K562 (cell line): ENCODE measurements around the gene NFYC. TPM values are rescaled to one million over a fixed set of nuclear protein-coding genes. Genes with fewer than 3 reads are reported as not detected.

Experiments
- ATAC-seq: fragments of 200-7000 bp; cut with Tn5 transposase; 3 replicates; pipeline ENCODE4 v1.9.1; 2020; ENCODE audit warnings: moderate library complexity
- BruUV-seq: library from RNA; stranded (reverse); fragments of 400-500 nt; replicated peaks from 2 replicates; lab custom pipeline; 2021; lab: Mats Ljungman, UMichigan
- CTCF ChIA-PET: fragments of 300-600 bp; formaldehyde crosslinking; extraction: SDS; loops from one replicate; lab custom pipeline; 2021; ENCODE audit warnings: low intra/inter-chr PET ratio; lab: Yijun Ruan, JAX
- POLR2A ChIA-PET: fragments of 300-600, 350-650 bp; sonication (Branson Sonifier 250); formaldehyde crosslinking; extraction: SDS; loops from one replicate; lab custom pipeline; 2021; ENCODE audit warnings: antibody characterized with exemption, inconsistent platforms; lab: Yijun Ruan, JAX
- DNase-seq, 4 experiments: peaks; one replicate each; pipeline versions ENCODE4 v3.0.0 to v3.0.0-alpha.2; 2011 to 2018; ENCODE audit warnings: low spot score in 3 of 4, mixed read lengths in 3 of 4; ENCODE audit errors: extremely low read depth in 1 of 4
- FAIRE-seq: peaks from 2 replicates; lab custom pipeline; 2011; peaks lifted over from hg19 to GRCh38; lab: Jason Lieb, UNC
- H2AFZ ChIP-seq: 2 replicates; pipeline ENCODE4 v1.6.0; 2011; ENCODE audit warnings: low read depth, low read length, control low read depth, inconsistent platforms
- H3K27ac ChIP-seq: fragments of 200-600 bp; 3 replicates; pipeline ENCODE4 v1.8.0; 2011; ENCODE audit warnings: low read depth, mild to moderate bottlenecking, control low read depth, inconsistent platforms, low read length, moderate library complexity, mixed read lengths; ENCODE audit errors: extremely low read depth
- H3K27me3 ChIP-seq, 2 experiments: fragments of 300-600 bp in 1 of 2; 2 replicates in 1 of 2; 3 replicates in 1 of 2; pipeline versions ENCODE4 v1.6.0 to v1.8.0; 2011; ENCODE audit warnings: inconsistent platforms in 2 of 2, low read length in 2 of 2, mild to moderate bottlenecking in 1 of 2, mixed read lengths in 1 of 2, moderate library complexity in 1 of 2; ENCODE audit not compliant: control insufficient read depth in 2 of 2, insufficient read depth in 2 of 2
- H3K36me3 ChIP-seq: fragments of 300-600 bp; 3 replicates; pipeline ENCODE4 v1.8.0; 2011; ENCODE audit warnings: mild to moderate bottlenecking, low read length, inconsistent platforms; ENCODE audit not compliant: control insufficient read depth, insufficient read depth
- H3K4me1 ChIP-seq, 2 experiments: fragments of 200-600 bp in 1 of 2; replicated peaks in 1 of 2; 2 replicates in 1 of 2; 3 replicates in 1 of 2; pipeline versions ENCODE4 v1.5.1 to v1.8.0; 2011; ENCODE audit warnings: inconsistent platforms in 2 of 2, low read length in 2 of 2, mild to moderate bottlenecking in 1 of 2, mixed read lengths in 1 of 2, moderate library complexity in 1 of 2; ENCODE audit not compliant: control insufficient read depth in 2 of 2, insufficient read depth in 2 of 2
- H3K4me2 ChIP-seq: 2 replicates; pipeline ENCODE4 v1.6.1; 2011; ENCODE audit warnings: low read length, control low read depth, inconsistent platforms, mixed read lengths; ENCODE audit not compliant: insufficient read depth
- H3K4me3 ChIP-seq: fragments of 200-600 bp; sonication (generic), shearing (Covaris generic); 2 replicates; pipeline ENCODE4 v1.5.1; 2016; ENCODE audit warnings: control low read depth, inconsistent platforms
- H3K79me2 ChIP-seq: fragments of 200-600 bp; 3 replicates; pipeline ENCODE4 v1.8.0; 2011; ENCODE audit warnings: low read length, inconsistent platforms; ENCODE audit not compliant: control insufficient read depth, insufficient read depth
- H3K9ac ChIP-seq, 2 experiments: 2 replicates each; pipeline versions ENCODE4 v1.6.0 to v1.6.1; 2011; ENCODE audit warnings: low read depth in 2 of 2, low read length in 2 of 2, control low read depth in 1 of 2, inconsistent platforms in 1 of 2, mild to moderate bottlenecking in 1 of 2, mixed read lengths in 1 of 2; ENCODE audit not compliant: insufficient read depth in 1 of 2
- H3K9me1 ChIP-seq: one replicate; pipeline ENCODE4 v1.6.0; 2011; ENCODE audit warnings: inconsistent platforms, mild to moderate bottlenecking, low read length, moderate library complexity; ENCODE audit not compliant: control insufficient read depth, insufficient read depth
- H3K9me3 ChIP-seq: replicated peaks from 2 replicates; pipeline ENCODE4 v1.5.1; 2011; ENCODE audit warnings: low read depth, low read length, inconsistent platforms; ENCODE audit not compliant: control insufficient read depth, insufficient read depth
- H4K20me1 ChIP-seq: replicated peaks from 2 replicates; pipeline ENCODE4 v1.6.1; 2011; ENCODE audit warnings: low read length, inconsistent platforms, mixed read lengths; ENCODE audit not compliant: control insufficient read depth, insufficient read depth
- GTF2E2 ChIP-seq: fragments of 200-800 bp; sonication (Bioruptor generic); IDR thresholded peaks from 2 replicates; pipeline ENCODE4 v1.6.1; 2016; ENCODE audit warnings: missing genetic modification characterization, missing compliant biosample characterization
- KAT2B ChIP-seq: IDR thresholded peaks from one replicate; pipeline ENCODE4 v1.6.1; 2012; ENCODE audit warnings: low read depth, mild to moderate bottlenecking, control low read depth, inconsistent platforms, low read length, moderate library complexity
- ZNF316 ChIP-seq: fragments of 450-650 bp; IDR thresholded peaks from 2 replicates; pipeline ENCODE4 v1.6.1; 2016
- WGBS: fragments of 100-300 bp; shearing (Covaris generic); methylation state at CpG from one replicate; pipeline ENCODE4 v1.1.6; 2016; ENCODE audit warnings: low coverage, mixed read lengths; ENCODE audit not compliant: insufficient coverage; ENCODE audit errors: missing lambda C conversion rate; 5-methylcytosine and 5-hydroxymethylcytosine counted together
- in situ Hi-C: fragments of 300-500 bp; cut with MboI; formaldehyde crosslinking; loops from 4 replicates; pipeline ENCODE4 v1.15.0; 2018; ENCODE audit warnings: inconsistent platforms, mixed read lengths
- intact Hi-C: fragments of 100-400 bp; cut with micrococcal nuclease; formaldehyde crosslinking; loops from 2 replicates; pipeline ENCODE4 v1.14.2; 2022
- polyA plus RNA-seq, 8 experiments: library from polyadenylated mRNA; depleted of rRNA in 4 of 8; stranded (reverse) in 5 of 8; unstranded in 3 of 8; fragments of >200 nt; fragmentation: Nextera tagmentation in 2 of 8; fragmentation: Illumina TruSeq in 1 of 8; extraction: Ambion mirVana in 2 of 8; extraction: Trizol in 1 of 8; gene quantifications; 2 replicates each; pipeline versions ENCODE4 v1.2.1 to v1.2.3, GENCODE V29; 2011 to 2014; ENCODE audit warnings: inconsistent platforms in 1 of 8, missing spikeins in 1 of 8
- total RNA-seq, 7 experiments: library from RNA; depleted of rRNA in 6 of 7; stranded (reverse); fragments of >200 nt in 6 of 7; fragmentation: Illumina TruSeq in 2 of 7; extraction: Trizol in 2 of 7; gene quantifications; 2 replicates each; pipeline versions ENCODE4 v1.2.1 to v1.2.3, GENCODE V29; 2011 to 2021; ENCODE audit warnings: low replicate concordance in 1 of 7
- TF ChIP-seq, protein P1 (sequence below): fragments of 450-650 bp; IDR thresholded peaks from 2 replicates; pipeline ENCODE4 v1.6.1; 2016; ENCODE audit warnings: borderline replicate concordance

Gene NFYC
- total and polyA plus RNA-seq, 9 of the 15 experiments (the other 6 are each of a cell fraction or from before 2014, with no cell fraction given), result 4.8 to 59.8 (median 41.1) TPM

GRCh38 chr1:40687059-40687458 lies 4.4 kb upstream of the NFYC start:
- no peak for FAIRE-seq

More at GRCh38 chr1:40687059-40687458, 4.4 kb upstream of the NFYC start:
- Histone ChIP-seq H3K4me1 (peaks cover 9 to 10% of the 10 kb centered on the region in 2 experiments; a peak in 3 of 5 replicates), H3K9ac (no peak overlapping the region), H3K9me3 (no peaks in the 10 kb centered on the region), H3K27ac (no peak overlapping the region), H3K9me1 (peaks cover 6% of the 10 kb centered on the region), H3K27me3 (no peaks in the 10 kb centered on the region)
- no TSS peak for BruUV-seq
- intact Hi-C loops, result no loop called here
- no peak for ATAC-seq
- 94% methylated on average over 7 of the region's 7 CpGs for WGBS
- POLR2A ChIA-PET, result no interaction called here
- TF ChIP-seq, protein P1, sequence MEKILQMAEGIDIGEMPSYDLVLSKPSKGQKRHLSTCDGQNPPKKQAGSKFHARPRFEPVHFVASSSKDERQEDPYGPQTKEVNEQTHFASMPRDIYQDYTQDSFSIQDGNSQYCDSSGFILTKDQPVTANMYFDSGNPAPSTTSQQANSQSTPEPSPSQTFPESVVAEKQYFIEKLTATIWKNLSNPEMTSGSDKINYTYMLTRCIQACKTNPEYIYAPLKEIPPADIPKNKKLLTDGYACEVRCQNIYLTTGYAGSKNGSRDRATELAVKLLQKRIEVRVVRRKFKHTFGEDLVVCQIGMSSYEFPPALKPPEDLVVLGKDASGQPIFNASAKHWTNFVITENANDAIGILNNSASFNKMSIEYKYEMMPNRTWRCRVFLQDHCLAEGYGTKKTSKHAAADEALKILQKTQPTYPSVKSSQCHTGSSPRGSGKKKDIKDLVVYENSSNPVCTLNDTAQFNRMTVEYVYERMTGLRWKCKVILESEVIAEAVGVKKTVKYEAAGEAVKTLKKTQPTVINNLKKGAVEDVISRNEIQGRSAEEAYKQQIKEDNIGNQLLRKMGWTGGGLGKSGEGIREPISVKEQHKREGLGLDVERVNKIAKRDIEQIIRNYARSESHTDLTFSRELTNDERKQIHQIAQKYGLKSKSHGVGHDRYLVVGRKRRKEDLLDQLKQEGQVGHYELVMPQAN, result no peak
- TF ChIP-seq GTF2E2 (tag), result no peak
- peak; percentile 53; the same call in 1 of the 2 replicates for TF ChIP-seq ZNF316
- TF ChIP-seq KAT2B, result no peak
- TF ChIP-seq, all 486 proteins: peak for 1
- Histone ChIP-seq H3K79me2 (peaks cover 33% of the 10 kb centered on the region), H3K4me3 (no peak overlapping the region), H3K4me2 (no peak overlapping the region), H4K20me1 (no peaks in the 10 kb centered on the region), H2AFZ (no peak overlapping the region), H3K36me3 (peaks cover 12% of the 10 kb centered on the region)
- no peak for DNase-seq
- CTCF ChIA-PET, result no interaction called here
- in situ Hi-C loops, result no loop called here
